Glomerular visceral epithelial cell (primary cell): ENCODE results near the gene DNAH10.
A peak's percentile ranks its signal among the peaks of the same experiment; 100 is the strongest.

Experiments used
- DNase-seq: peaks from one replicate; pipeline ENCODE4 v3.0.0-alpha.2; 2016; ENCODE audit errors: extremely low spot score

Gene DNAH10

DNA sequence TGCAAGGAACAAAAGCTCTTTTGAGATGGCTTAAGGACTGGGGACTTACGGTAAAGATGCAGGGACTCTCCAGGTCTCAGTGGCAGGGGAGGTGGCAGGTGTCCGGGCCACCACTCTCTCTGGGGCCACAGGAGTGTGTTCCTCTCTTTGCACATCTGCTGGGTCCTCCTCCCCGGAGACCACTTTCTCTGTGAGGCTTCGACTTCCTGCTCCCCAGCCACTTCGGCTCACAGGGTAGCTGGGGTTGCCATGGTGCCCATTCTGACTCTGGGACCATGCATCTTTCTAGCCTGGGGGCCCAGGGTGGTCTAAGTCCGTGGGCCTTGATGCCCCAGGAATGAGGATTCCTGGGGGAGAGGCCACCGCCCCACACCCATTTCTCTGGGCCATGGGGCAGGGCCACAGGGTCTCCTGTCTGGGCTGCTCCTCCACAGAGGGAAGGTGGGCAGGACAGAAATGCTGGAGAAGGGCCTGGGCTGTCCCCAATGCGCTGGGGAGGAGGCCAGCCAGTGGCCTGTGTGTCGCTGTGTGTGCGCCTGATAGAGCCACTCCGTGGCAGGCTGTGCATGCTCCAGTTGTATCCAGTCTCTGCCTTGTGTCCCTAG, 172.0 kb downstream of the DNAH10 start:
- no peak for DNase-seq

- peak; percentile 10 for DNase-seq
Observed at GRCh38 chr12:123934829-123935228, 172.7 kb downstream of the DNAH10 start.

DNA sequence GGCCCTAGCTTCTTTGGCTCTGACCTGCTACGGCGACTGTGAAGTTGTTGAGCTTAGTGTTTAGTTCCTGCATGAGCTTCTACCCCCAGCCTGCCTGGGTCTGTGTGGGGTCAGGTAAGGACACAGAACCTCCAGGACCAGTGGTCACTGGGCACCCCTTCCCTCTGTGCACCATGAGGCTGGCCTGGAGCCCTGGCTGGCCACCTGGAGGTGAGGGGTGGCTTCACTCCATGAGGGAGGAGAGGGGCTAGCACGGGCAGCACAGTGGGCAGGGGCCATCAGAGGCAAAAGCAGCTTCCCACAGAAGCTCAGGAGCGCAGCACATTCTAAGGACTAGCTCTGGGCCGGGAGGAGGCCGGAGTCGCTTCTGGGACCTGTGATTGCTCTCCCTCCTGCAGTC, 173.9 kb downstream of the DNAH10 start:
- no peak for DNase-seq

GRCh38 chr12:123936471-123936870, 174.4 kb downstream of the DNAH10 start:
- DNase-seq = no peak

GRCh38 chr12:123936956-123937706, 175.0 kb downstream of the DNAH10 start:
- no peak for DNase-seq

DNA sequence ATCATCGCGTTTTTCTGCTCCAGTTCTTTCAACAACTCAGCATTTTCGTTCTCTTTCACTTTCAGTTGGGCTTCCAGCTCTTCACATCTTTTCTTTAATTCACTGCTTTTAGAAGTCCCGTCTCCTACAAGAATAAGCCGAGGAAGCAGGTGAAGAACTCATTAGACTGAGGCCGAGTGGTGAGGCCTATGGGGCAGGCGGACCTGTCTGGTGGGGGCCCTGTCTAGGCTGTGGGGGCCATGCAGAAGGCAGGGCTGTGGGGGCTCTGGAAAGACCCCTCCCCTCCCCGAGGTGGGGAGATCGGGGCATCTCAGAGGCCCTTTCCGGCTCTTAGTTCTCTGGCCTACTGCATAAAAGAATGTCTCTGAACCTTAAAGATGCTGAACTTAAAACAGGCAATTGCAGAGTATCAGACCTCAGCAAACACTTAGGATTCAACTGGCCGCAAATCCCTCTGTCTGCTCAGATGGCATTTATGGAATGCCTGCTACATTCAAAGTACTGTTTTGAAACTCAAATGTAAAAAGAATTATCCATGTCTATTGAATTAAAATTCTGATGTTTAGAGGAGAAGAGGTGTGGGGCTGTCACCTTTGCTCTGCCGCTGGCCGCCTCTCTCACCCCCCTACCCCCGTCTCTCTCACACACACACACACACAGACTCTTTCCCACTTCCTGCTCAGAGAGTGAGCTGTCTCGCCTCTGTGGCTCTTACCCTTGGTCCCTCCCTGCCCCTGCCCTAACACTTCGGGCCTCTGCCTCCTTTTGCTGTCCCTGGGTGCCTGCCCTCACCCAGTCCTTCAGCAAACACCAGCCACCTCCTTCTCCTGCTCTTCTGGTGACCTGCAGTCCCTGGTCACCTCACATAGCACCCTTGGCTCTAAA, 175.8 kb downstream of the DNAH10 start:
- DNase-seq = peak; percentile 17

DNA sequence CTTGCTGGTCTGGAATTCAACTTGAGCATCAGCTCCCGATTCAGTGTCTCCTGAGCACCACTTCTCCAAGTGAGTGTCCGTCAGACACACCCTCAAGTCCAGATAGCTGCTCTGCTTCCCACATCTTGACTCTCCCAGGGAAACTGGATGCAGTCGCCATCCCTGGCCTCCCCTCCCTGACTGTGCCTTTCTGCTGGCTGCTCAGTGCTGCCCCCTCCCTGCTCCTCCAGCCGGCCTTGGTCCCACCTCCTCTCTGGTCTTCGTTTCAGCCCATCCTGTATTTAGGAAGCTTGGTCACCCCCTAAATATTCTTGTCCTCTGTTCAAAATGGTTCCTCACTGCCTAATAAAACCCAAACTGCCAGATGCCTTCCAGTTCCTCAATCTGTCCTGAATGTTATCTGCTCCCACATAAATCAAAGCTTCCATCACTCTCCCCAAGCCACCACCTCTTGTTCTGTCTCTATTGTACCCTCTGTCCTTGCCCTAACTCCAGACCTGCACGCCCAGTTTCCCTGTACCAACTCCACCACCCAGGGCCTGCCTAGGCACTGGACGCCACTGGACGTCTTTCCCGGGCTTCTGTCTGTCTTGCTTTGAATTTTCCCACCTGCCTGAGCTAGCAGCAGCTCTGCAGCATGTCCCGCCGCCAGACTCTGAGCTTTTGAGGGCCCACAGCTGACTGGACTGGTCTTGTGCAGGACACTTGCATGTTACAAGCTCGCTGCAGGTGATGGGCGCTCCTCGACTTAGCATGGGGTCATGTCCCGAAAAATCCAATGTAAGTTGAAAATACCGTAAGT, 176.8 kb downstream of the DNAH10 start:
- no peak for DNase-seq

DNA sequence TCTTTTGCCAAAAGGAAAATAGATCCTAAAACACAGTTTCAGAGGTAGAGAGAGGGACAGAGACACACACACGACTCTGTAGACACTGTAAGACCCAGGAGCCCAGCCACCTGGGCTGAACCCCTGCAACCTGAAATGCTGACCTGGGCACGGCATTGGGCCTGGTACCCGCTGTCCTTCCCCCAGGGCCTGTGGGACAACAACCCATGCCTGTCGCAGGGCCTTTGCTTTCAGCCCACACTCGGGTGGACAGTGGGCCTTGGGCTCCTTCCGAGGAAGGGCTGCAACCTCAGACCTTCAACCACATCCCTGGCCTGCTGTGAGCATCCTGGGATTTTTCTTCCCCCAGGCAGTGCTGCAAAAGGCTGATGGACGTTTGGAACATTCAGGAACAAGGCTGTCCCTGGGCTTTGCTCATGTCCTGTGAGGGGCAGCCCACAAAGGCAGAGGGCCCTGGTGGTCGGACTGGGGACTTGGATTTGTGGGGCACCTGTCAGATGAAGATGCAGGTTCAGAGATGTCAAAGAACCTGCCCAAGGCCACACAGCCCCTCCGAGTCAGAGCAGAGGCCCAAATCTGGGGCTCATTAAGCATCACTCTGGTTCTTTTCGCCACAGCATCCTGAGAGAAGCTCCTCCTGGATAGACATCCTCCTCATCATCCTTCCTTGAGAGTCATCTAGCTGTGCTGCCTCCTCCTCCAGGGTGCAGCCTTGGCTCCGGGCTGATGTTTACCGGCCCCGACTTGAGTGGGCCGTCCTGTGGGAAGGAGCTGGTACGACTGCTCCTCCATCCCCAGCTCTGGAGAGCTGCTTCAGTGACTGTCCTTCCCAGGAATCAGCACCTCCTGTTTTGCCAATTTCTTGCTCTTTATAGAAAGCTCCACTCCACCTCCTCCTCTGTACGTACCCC, 177.9 kb downstream of the DNAH10 start:
- DNase-seq = no peak

DNA sequence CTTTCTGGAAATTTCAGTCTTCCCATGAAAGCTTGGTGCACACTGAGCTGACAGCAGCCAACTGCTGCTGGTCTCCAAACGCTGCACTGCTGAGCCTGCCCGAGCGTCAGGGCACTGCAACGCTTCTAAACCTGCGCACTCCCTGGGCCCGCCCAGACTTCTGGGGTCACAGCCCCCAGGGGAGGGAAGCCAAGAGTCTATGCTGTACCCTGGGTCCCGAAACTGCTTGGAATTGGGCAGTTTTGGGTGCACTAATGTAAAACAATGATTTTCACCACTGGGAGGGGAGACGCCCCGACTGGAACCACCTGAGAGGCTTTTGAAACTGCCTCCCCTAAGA, 178.5 kb downstream of the DNAH10 start:
- DNase-seq = no peak

DNA sequence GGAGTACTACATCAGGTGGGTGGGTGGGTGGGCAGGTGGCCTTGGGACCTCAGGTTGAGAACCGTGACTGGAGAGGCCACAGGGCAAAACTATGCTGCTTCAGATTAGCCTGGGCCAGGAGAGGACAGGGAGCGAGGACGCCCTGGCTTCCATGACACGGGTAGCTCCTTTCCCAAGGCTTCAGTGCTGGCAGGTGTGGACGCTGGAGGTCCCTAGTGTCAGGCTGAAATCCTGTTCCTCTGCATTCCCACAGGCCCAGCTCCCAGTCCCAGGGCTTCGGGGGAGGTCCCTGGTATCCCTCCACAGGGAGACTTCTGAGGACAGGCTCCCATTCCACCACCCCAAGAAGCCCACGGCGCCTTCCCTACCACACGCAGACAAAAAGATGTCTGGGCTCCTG, 178.9 kb downstream of the DNAH10 start:
- no peak for DNase-seq

DNA sequence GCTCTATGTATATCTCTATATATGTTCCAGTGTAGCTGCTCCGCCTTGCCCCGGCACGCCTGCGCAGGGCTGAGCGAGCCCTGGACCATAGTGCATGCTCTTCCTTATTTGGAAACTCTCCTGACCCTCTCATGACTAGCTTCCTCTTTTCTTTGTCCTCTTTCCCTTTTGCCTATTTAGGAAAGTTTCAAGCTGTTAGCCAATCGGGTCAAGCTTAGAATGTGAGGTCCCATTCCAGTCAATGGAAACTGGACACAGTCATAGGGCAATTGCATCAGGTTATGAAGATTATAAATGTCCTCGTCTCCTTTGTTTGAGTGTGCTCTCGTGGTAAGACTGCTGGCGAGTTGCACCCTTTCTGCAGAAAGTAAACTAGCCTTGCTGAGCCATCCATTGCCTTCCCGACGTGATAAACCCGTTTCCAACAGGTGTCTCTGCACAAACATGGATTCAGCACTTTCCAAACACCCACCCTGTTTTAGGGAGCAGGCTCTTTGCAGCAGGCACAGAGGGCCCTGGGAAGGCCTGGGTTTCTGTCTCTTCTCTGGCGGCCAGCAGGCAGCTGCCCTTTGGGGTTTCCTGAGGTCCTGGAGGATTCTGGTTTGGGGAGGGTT, 179.6 kb downstream of the DNAH10 start:
- no peak for DNase-seq

GRCh38 chr12:123942238-123942653, 180.1 kb downstream of the DNAH10 start:
- peak; percentile 46 for DNase-seq

DNA sequence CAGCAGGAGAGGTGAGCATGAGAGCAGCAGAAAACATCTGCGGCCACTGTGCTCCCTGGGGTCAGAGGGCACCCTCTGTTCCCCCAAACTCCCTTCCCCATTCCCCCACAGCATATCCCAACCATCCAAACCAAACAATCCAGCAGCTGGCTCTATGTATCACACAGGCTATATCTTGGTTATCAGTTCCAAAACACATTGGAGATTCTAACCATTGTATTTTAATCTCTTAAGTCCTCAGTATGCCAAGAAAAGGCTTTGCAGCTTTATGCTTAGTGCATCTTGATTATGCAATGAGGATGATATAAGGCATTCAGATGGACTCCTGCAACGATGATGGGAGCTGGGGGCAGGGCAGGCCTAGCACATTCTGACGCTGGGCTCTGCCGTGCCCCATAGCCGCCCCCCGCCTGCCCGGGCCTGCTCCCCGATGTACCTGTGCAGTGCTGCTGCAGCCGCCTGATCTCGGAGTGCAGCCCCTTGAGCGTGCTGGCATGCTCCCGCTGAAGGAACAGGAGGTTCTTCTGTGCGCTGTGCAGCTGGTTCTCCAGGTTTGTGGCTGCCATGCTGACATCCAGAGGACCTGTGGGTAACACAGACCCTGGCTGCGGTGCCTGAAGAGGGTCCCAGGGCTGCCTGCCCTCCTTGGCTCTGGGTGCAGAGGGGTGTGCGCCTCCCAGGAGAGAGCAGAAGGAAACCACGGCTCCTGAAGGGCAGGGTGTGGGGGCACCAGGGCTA, 181.0 kb downstream of the DNAH10 start:
- DNase-seq = no peak

- no peak for DNase-seq
Observed at GRCh38 chr12:123943816-123944215, 181.7 kb downstream of the DNAH10 start.

DNA sequence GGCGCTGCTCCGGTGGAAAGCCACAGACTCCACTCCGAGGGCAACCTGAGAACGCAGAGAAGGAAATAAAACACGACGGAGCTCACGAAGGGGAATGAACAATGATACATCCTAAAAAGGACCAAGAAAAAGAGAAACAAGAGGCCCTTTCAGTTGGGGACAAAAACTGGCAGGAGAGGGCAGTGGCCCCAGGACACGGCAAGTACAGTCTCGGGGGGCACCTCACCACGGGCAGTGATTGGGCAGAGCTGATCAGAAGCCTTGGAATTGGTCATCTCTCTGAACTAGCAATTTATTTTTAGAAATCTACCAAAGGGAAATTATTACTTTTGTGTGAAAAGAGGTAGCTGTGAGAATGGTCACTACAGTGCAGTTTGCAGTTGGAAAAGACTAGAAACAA, 182.6 kb downstream of the DNAH10 start:
- no peak for DNase-seq

GRCh38 chr12:123945287-123946151, 183.4 kb downstream of the DNAH10 start:
- DNase-seq = no peak

DNA sequence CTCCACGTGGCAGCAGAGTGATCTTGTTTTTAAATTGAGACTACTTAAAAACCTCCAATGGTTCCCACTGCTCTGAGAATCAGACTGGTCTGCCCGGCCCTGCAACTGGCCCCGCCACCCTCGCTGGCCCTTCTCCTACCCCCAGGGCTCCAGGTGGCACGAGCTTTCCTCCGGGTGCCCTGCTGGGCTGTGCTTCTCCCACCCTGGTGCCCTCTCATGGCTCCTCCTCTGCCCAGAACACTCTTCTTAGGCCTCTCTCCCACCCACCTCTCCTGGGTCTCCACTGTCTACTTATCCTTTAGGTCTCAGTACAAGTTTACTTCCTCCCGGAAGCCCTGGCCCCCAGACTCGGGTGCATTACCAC, 184.0 kb downstream of the DNAH10 start:
- no peak for DNase-seq
